ENCODE results near the gene MEG3. TPM values are rescaled to one million over a fixed set of nuclear protein-coding genes. Genes with fewer than 3 reads are reported as not detected.

MEG3 gene
- total and polyA plus RNA-seq, 2 of the 8 experiments (the other 6 are each of a cell fraction or from before 2014, with no cell fraction given): 0.17 to 1.1 TPM

GRCh38 chr14:100789460-100790417, 36.2 kb upstream of the MEG3 start (continued):
- TF ChIP-seq, protein P1, sequence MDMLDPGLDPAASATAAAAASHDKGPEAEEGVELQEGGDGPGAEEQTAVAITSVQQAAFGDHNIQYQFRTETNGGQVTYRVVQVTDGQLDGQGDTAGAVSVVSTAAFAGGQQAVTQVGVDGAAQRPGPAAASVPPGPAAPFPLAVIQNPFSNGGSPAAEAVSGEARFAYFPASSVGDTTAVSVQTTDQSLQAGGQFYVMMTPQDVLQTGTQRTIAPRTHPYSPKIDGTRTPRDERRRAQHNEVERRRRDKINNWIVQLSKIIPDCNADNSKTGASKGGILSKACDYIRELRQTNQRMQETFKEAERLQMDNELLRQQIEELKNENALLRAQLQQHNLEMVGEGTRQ (IDR thresholded peaks at IDR 0.05; ENCODE audit: low read length): no peak
- TF ChIP-seq PHF8 (conservative IDR thresholded peaks at IDR 0.05; ENCODE audit: low read depth, low read length): no peak

Data from H1 (cell line).